ENCODE measurements around the gene ZFYVE26.

ZFYVE26 gene

GRCh38 chr14:67817750-67818438, 1.5 kb upstream of the ZFYVE26 start:
- Histone ChIP-seq H3K27ac (no peak overlapping the region; the same call in 1 of the 2 replicates), H3K4me1 (peaks cover 42% of the 10 kb centered on the region), H3K27me3 (no peaks in the 10 kb centered on the region), H3K36me3 (peaks cover 8% of the 10 kb centered on the region; the same call in 1 of the 2 replicates), H3K9me3 (no peaks in the 10 kb centered on the region), H3K9ac (no peak overlapping the region), H3K4me3 (no peak overlapping the region), H4K20me1 (no peaks in the 10 kb centered on the region), H3K4me2 (peak overlapping the region; percentile 94; the same call in 1 of the 2 replicates)
- no peak for TF ChIP-seq Cebpa-rat (IDR thresholded peaks at IDR 0.05)

- no peak for TF ChIP-seq Cebpa-rat (IDR thresholded peaks at IDR 0.05)
- Histone ChIP-seq H3K4me2 (peak overlapping the region; percentile 94), H3K9me3 (no peaks in the 10 kb centered on the region), H3K27ac (peak overlapping the region; percentile 71), H4K20me1 (no peaks in the 10 kb centered on the region), H3K27me3 (no peaks in the 10 kb centered on the region), H3K9ac (peak overlapping the region; percentile 83), H3K4me1 (peaks cover 34% of the 10 kb centered on the region), H3K36me3 (peaks cover 20% of the 10 kb centered on the region), H3K4me3 (peak overlapping the region; percentile 82)
These were observed 691 bp downstream of the ZFYVE26 start for GRCh38 chr14:67815573-67816225.

GRCh38 chr14:67814821-67815220, 1.6 kb downstream of the ZFYVE26 start:
- H3K4me2 ChIP-seq: peak overlapping the region; percentile 94
- no peaks in the 10 kb centered on the region for H4K20me1 ChIP-seq
- H3K4me3 ChIP-seq: peak overlapping the region; percentile 82; the same call in 1 of the 2 replicates
- no peaks in the 10 kb centered on the region for H3K9me3 ChIP-seq
- H3K27me3 ChIP-seq: no peaks in the 10 kb centered on the region
- TF ChIP-seq Cebpa-rat (IDR thresholded peaks at IDR 0.05): no peak
- peaks cover 27% of the 10 kb centered on the region for H3K4me1 ChIP-seq
- H3K36me3 ChIP-seq: peaks cover 29% of the 10 kb centered on the region
- H3K9ac ChIP-seq: no peak overlapping the region
- no peak overlapping the region for H3K27ac ChIP-seq

- no peaks in the 10 kb centered on the region for H4K20me1 ChIP-seq
- H3K4me2 ChIP-seq: no peak overlapping the region
- H3K27ac ChIP-seq: no peak overlapping the region
- H3K9ac ChIP-seq: no peak overlapping the region
- H3K9me3 ChIP-seq: no peaks in the 10 kb centered on the region
- H3K4me1 ChIP-seq: no peaks in the 10 kb centered on the region
- H3K27me3 ChIP-seq: no peaks in the 10 kb centered on the region
- peaks cover 98% of the 10 kb centered on the region for H3K36me3 ChIP-seq
- H3K4me3 ChIP-seq: no peak overlapping the region
- no peak for TF ChIP-seq Cebpa-rat (IDR thresholded peaks at IDR 0.05)
These were observed 10.1 kb downstream of the ZFYVE26 start for GRCh38 chr14:67806246-67806645.

- Histone ChIP-seq H3K27ac (no peak overlapping the region), H3K36me3 (peaks cover 95% of the 10 kb centered on the region), H3K4me2 (no peak overlapping the region), H4K20me1 (no peaks in the 10 kb centered on the region), H3K4me3 (no peak overlapping the region), H3K9me3 (no peaks in the 10 kb centered on the region), H3K9ac (no peak overlapping the region), H3K27me3 (no peaks in the 10 kb centered on the region), H3K4me1 (no peaks in the 10 kb centered on the region)
- no peak for TF ChIP-seq Cebpa-rat (IDR thresholded peaks at IDR 0.05)
These were observed 15.6 kb downstream of the ZFYVE26 start for GRCh38 chr14:67800743-67801142.

GRCh38 chr14:67798731-67799130, 17.7 kb downstream of the ZFYVE26 start:
- peaks cover 92% of the 10 kb centered on the region for H3K36me3 ChIP-seq
- no peak overlapping the region for H3K4me3 ChIP-seq
- no peaks in the 10 kb centered on the region for H3K27me3 ChIP-seq
- H3K27ac ChIP-seq: no peak overlapping the region
- no peak for TF ChIP-seq Cebpa-rat (IDR thresholded peaks at IDR 0.05)
- H3K9me3 ChIP-seq: no peaks in the 10 kb centered on the region
- no peak overlapping the region for H3K4me2 ChIP-seq
- no peaks in the 10 kb centered on the region for H3K4me1 ChIP-seq
- no peaks in the 10 kb centered on the region for H4K20me1 ChIP-seq
- H3K9ac ChIP-seq: no peak overlapping the region

- Histone ChIP-seq H3K9ac (no peak overlapping the region), H3K27me3 (no peaks in the 10 kb centered on the region), H3K9me3 (no peaks in the 10 kb centered on the region), H3K27ac (no peak overlapping the region), H3K4me2 (no peak overlapping the region), H3K4me1 (no peaks in the 10 kb centered on the region), H3K36me3 (peaks cover 90% of the 10 kb centered on the region), H3K4me3 (no peak overlapping the region), H4K20me1 (no peaks in the 10 kb centered on the region)
- no peak for TF ChIP-seq Cebpa-rat (IDR thresholded peaks at IDR 0.05)
These were observed 28.7 kb downstream of the ZFYVE26 start for GRCh38 chr14:67787673-67788072.

GRCh38 chr14:67785270-67786109, 30.9 kb downstream of the ZFYVE26 start:
- Histone ChIP-seq H3K27ac (no peak overlapping the region), H3K4me1 (no peaks in the 10 kb centered on the region), H3K9me3 (no peaks in the 10 kb centered on the region), H3K9ac (no peak overlapping the region), H4K20me1 (no peaks in the 10 kb centered on the region), H3K4me2 (no peak overlapping the region), H3K36me3 (peaks cover 97% of the 10 kb centered on the region), H3K27me3 (no peaks in the 10 kb centered on the region), H3K4me3 (no peak overlapping the region)
- no peak for TF ChIP-seq Cebpa-rat (IDR thresholded peaks at IDR 0.05)

GRCh38 chr14:67784244-67784823, 32.1 kb downstream of the ZFYVE26 start:
- no peaks in the 10 kb centered on the region for H3K27me3 ChIP-seq
- H3K9ac ChIP-seq: no peak overlapping the region
- H3K36me3 ChIP-seq: peaks cover 97% of the 10 kb centered on the region
- no peak for TF ChIP-seq Cebpa-rat (IDR thresholded peaks at IDR 0.05)
- H3K4me1 ChIP-seq: no peaks in the 10 kb centered on the region
- no peak overlapping the region for H3K4me2 ChIP-seq
- H4K20me1 ChIP-seq: no peaks in the 10 kb centered on the region
- H3K9me3 ChIP-seq: no peaks in the 10 kb centered on the region
- H3K4me3 ChIP-seq: no peak overlapping the region
- no peak overlapping the region for H3K27ac ChIP-seq
